ENCODE results near the gene CEP120. TPM values are rescaled to one million over a fixed set of nuclear protein-coding genes. Genes with fewer than 3 reads are reported as not detected.
"Not testable (repeated sequence)": the region's sequence is repeated elsewhere in the genome, so short reads cannot be mapped to it uniquely, and the experiment has no call there.

The CEP120 gene
- total RNA-seq = 10 to 100 TPM; 11.3 to 35.0 (median 15.7) TPM

GRCh38 chr5:123423278-123424149, at the start of gene CEP120:
Gene CEP120 (minus strand): TSS chr5:123423403. CDS start chr5:123422998, 405 bp downstream.
- ATAC-seq (ENCODE audit: low FRiP score) = peak; percentile 99
- TF ChIP-seq CTCF (IDR thresholded peaks at IDR 0.05) = peak in 1 of 3 donors; percentile 39
- DNase-seq (ENCODE audit: low spot score) = peak; percentile 89

- TF ChIP-seq CTCF (IDR thresholded peaks at IDR 0.05) = no peak
- DNase-seq (ENCODE audit: low spot score) (no peak), ATAC-seq (ENCODE audit: low FRiP score) (no peak)
These were observed 49.1 kb upstream of the CEP120 start for GRCh38 chr5:123472150-123472924.

- TF ChIP-seq CTCF (IDR thresholded peaks at IDR 0.05) = no peak
- ATAC-seq (ENCODE audit: low FRiP score) = no peak
- DNase-seq (ENCODE audit: low spot score) = no peak
These were observed 48.2 kb upstream of the CEP120 start for GRCh38 chr5:123471385-123471784.

GRCh38 chr5:123466839-123467238, 43.6 kb upstream of the CEP120 start:
- ATAC-seq (ENCODE audit: low FRiP score); DNase-seq (ENCODE audit: low spot score): not testable (repeated sequence)

GRCh38 chr5:123460296-123460729, 37.1 kb upstream of the CEP120 start:
- ATAC-seq (ENCODE audit: low FRiP score) (peak; percentile 95), DNase-seq (ENCODE audit: low spot score) (no peak)
- no peak for TF ChIP-seq CTCF (IDR thresholded peaks at IDR 0.05)

- DNase-seq (ENCODE audit: low spot score); ATAC-seq (ENCODE audit: low FRiP score): not testable (repeated sequence)
These were observed 35.8 kb upstream of the CEP120 start for GRCh38 chr5:123458994-123459393.

GRCh38 chr5:123456242-123456641, 33.0 kb upstream of the CEP120 start:
- DNase-seq (ENCODE audit: low spot score) (no peak), ATAC-seq (ENCODE audit: low FRiP score) (no peak)
- no peak for TF ChIP-seq CTCF (IDR thresholded peaks at IDR 0.05)
